D721Med (cell line): Measurements from ENCODE around the gene EN1.

ENCODE experiments used
- DNase-seq: peaks from one replicate; pipeline ENCODE4 v3.0.0; 2011; ENCODE audit warnings: low spot score; ENCODE audit not compliant: insufficient read length
- FAIRE-seq: peaks from 2 replicates; lab custom pipeline; 2011; peaks lifted over from hg19 to GRCh38; lab: Jason Lieb, UNC
- TF ChIP-seq, protein P1 (sequence below): IDR thresholded peaks from 2 replicates; pipeline ENCODE4 v1.5.1; 2012; ENCODE audit warnings: mild to moderate bottlenecking, control low read depth; ENCODE audit not compliant: insufficient read depth; ENCODE audit errors: missing control alignments

EN1 gene

DNA sequence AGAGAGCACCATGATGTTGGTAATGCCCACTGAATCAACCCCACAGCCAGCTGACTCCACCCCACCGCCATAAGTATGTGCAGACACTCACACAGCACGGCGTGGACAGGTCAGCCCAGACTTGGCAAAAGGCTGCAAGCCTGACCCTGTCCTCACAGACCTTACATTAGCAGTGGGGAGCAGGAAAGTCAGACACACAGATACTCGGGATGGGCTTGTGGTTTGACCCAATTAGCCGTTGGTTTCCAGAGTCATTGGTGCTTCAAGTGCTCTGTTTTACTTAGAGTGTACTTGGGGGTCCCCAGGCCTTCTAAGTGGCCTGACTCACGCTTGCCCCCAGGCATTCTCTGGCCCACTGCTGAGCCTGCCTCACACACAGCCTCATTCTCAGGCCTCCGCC is 36.7 kb downstream of the EN1 start:
- no peak for DNase-seq
- no peak for FAIRE-seq
- TF ChIP-seq, protein P1, sequence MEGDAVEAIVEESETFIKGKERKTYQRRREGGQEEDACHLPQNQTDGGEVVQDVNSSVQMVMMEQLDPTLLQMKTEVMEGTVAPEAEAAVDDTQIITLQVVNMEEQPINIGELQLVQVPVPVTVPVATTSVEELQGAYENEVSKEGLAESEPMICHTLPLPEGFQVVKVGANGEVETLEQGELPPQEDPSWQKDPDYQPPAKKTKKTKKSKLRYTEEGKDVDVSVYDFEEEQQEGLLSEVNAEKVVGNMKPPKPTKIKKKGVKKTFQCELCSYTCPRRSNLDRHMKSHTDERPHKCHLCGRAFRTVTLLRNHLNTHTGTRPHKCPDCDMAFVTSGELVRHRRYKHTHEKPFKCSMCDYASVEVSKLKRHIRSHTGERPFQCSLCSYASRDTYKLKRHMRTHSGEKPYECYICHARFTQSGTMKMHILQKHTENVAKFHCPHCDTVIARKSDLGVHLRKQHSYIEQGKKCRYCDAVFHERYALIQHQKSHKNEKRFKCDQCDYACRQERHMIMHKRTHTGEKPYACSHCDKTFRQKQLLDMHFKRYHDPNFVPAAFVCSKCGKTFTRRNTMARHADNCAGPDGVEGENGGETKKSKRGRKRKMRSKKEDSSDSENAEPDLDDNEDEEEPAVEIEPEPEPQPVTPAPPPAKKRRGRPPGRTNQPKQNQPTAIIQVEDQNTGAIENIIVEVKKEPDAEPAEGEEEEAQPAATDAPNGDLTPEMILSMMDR, result no peak

DNA sequence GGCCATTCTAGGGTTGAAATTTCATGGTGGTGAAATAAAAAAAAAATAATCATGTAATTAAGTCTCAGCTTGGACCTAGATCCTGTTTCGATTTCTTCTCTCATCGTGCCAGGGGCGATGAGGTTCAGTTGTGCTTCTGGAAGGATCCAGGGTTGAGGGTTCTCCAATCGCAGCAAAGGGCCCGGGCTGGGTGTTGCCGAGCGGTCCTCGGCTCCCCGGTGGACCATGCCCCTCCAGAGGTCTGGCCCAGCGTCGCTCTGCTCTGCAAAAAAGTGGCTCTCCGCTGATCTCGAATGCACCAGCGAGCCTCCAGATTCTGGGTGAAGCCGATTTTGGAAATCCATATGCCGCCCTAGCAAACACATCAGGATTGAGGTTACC is 39.0 kb downstream of the EN1 start:
- DNase-seq (no peak), FAIRE-seq (no peak)
- TF ChIP-seq, protein P1, result no peak

DNA sequence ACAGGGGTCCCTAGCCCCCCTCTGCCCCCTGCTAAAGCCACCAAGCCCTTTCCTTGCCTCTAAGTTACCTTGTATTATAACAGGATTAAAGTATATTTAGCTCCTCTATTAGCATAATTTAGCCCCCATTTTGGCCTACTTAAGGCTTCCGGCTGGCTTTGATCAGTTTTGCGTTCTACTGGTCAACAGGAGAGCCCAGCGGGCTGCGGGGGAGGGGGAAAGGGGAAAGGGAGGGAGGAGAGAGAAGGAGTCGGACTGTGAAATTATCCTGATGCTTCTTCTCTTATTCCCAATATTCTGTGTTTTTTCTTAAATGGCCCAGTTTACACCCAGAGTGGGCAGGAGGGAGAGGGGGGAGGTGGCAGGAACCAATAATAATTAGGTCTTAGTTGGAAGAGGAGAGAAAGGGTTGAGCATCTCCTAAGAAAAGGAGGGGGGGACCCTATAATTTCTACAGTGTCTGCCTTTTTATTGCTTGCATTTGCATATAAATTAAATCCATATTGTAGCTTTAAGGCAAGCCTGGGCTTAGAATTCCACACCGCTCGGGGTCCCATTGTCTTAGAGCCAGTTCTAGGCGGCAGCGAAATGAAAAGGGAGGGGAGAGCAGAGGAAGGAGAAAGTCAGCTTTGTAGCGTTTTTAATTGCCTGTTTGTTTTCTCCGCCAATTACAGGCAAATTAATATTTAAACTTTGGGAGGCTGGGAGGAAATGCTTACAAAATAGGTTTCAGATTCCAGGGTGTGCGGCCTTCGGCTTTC is 39.6 kb downstream of the EN1 start:
- DNase-seq (no peak), FAIRE-seq (no peak)
- TF ChIP-seq, protein P1, result no peak

DNA sequence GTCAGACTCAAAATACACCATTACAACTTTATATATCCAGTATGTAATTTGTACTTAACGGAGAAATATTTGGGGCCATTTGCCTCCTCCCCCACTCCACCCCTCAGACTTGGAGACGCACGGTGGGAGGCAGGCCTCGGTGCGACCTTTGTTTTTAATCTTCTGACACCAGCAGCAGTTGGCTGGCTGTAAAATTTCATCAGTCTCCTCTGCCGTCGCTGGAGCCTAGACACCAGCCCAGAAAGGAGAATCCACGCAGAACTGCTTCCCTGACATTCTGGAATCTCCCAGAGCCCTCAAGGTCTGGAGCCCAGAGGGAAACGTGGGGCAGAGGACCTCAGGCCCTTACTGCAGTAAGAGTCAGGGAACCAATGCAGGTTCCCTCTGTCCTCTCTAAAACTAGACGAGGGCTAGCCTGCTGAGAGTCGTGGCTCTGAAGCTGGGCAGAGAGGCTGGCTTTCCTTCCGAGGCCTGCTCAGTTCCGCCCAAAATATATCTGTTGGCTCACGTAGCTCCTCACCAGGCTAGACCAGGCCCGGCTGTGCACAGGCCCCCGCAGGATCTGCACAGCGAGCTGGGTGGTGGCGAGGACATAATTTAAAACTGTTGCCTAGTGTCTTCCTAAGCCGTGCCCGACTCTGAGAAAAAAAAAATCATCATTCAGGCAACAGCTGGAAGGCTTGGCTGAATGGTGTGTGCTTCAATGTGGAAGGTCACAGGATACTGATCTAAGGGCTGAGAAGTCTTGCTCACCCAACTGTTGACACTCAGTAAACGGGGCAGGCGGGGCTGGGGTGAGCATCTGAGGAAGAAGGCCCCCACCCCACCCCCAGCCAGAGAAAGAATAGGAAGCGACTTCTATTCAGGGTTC is 40.4 kb downstream of the EN1 start:
- FAIRE-seq, result no peak
- TF ChIP-seq, protein P1, result no peak
- no peak for DNase-seq

DNA sequence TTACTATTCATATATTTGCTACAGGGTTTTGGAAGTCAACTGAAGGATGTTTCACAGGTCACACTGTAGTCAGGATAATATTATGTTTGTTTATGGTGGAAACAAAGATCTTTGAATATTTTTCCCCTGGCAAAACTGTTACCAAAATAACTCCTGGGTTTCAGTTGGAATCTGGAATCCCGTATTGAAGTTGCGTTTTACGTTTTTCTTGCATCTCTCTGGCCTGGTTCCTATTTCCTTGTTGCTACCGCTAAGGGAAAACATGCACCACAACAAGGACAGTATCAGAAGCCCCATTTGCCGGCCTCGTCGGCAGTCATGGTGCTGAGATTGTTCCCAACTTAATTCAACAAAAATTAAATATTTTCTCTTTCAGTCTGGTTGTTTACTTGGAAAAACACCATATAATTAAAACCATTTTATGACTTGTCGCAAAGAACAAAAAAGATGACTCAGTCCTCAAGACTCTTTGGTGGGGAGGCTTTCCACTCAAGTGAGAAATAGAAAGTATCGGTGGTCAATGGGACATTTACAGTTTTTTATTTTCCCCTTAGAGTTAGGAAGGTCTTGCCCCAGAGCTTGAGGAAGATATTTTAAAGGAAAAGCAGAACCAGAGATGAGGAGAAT is 42.3 kb downstream of the EN1 start:
- no peak for DNase-seq
- no peak for FAIRE-seq
- TF ChIP-seq, protein P1, result no peak

DNA sequence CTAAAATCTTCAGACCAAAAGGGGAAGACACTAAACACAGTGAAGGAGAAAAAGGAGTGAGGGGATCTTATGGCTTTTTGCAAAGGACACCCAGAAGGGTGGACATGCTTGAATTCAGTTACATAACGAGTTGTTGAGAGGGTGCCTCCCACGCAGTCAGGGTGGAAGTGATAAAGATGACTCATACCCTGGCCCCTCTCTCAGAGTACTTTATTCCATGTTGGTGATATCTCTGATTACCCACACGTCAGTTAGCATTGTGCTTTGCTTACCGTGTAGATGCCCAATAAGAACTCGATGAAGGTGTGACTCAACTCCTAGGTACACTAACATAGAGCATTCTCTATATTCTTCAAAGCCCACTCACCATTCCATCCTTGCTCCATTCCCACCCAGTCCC is 44.4 kb downstream of the EN1 start:
- FAIRE-seq (no peak), DNase-seq (no peak)
- TF ChIP-seq, protein P1, result no peak

DNA sequence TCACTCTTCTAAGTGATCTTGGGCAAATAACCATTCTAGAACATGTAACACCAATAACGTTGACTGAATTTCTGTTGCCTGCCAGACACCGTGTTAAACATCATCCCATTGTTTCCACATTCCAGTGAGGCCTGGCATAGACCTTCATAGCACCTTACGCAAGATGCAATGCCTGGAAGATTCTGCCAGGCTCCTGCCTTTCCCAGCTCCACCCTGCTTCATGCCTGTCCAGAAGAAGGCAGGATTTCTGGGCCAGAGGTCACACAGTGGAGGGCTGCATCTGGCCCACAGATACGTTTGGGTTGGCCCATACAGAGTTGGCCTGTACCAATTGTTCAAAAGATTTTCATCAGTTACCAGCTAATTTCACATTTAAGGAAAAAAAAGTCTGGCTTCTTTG is 46.3 kb downstream of the EN1 start:
- no peak for DNase-seq
- FAIRE-seq, result no peak
- TF ChIP-seq, protein P1, result no peak
